HUES48 (cell line): Measurements from ENCODE around the gene FBXW7.
"Not testable (repeated sequence)": the region's sequence is repeated elsewhere in the genome, so short reads cannot be mapped to it uniquely, and the experiment has no call there.

Experiments used
- H3K27ac ChIP-seq: one replicate; pipeline ENCODE4 v1.7.0; 2013; ENCODE audit warnings: low read depth, low read length, inconsistent platforms
- H3K27me3 ChIP-seq: 2 replicates; pipeline ENCODE4 v1.6.1; 2013; ENCODE audit warnings: mild to moderate bottlenecking, low read length; ENCODE audit not compliant: control insufficient read depth, insufficient read depth
- H3K36me3 ChIP-seq: 2 replicates; pipeline ENCODE4 v1.6.1; 2013; ENCODE audit warnings: low read length; ENCODE audit not compliant: control insufficient read depth, insufficient read depth
- H3K4me1 ChIP-seq: 2 replicates; pipeline ENCODE4 v1.6.1; 2013; ENCODE audit warnings: mild to moderate bottlenecking, low read length; ENCODE audit not compliant: control insufficient read depth, insufficient read depth
- H3K4me3 ChIP-seq: 2 replicates; pipeline ENCODE4 v1.5.1; 2013; ENCODE audit warnings: mild to moderate bottlenecking, low read depth, low read length
- H3K9ac ChIP-seq: 2 replicates; pipeline ENCODE4 v1.6.1; 2013; ENCODE audit warnings: mild to moderate bottlenecking, low read depth, low read length, moderate library complexity
- H3K9me3 ChIP-seq: 2 replicates; pipeline ENCODE4 v1.6.1; 2013; ENCODE audit warnings: low read length; ENCODE audit not compliant: control insufficient read depth, insufficient read depth

Gene FBXW7

GRCh38 chr4:152544533-152544932 is 8.6 kb upstream of the FBXW7 start:
- H3K27ac ChIP-seq, H3K4me3 ChIP-seq, H3K36me3 ChIP-seq, H3K9ac ChIP-seq, H3K4me1 ChIP-seq, H3K27me3 ChIP-seq, H3K9me3 ChIP-seq: not testable (repeated sequence)

GRCh38 chr4:152540941-152541340 is 5.0 kb upstream of the FBXW7 start:
- Histone ChIP-seq H3K4me3 (no peak overlapping the region), H3K4me1 (peaks cover 10% of the 10 kb centered on the region), H3K27ac (no peak overlapping the region), H3K9ac (no peak overlapping the region), H3K9me3 (peaks cover 3% of the 10 kb centered on the region; the same call in 1 of the 2 replicates), H3K27me3 (no peaks in the 10 kb centered on the region), H3K36me3 (peaks cover 16% of the 10 kb centered on the region)

- no peak overlapping the region for H3K9ac ChIP-seq
- H3K4me3 ChIP-seq = no peak overlapping the region
- H3K27me3 ChIP-seq = no peaks in the 10 kb centered on the region
- peaks cover 3% of the 10 kb centered on the region; the same call in 1 of the 2 replicates for H3K9me3 ChIP-seq
- H3K27ac ChIP-seq = no peak overlapping the region
- peaks cover 16% of the 10 kb centered on the region for H3K36me3 ChIP-seq
- peaks cover 10% of the 10 kb centered on the region for H3K4me1 ChIP-seq
Measured at GRCh38 chr4:152540293-152540674, 4.4 kb upstream of the FBXW7 start.

- peaks cover 3% of the 10 kb centered on the region; the same call in 1 of the 2 replicates for H3K9me3 ChIP-seq
- no peak overlapping the region for H3K9ac ChIP-seq
- H3K4me3 ChIP-seq = no peak overlapping the region
- no peak overlapping the region for H3K27ac ChIP-seq
- H3K27me3 ChIP-seq = no peaks in the 10 kb centered on the region
- H3K36me3 ChIP-seq = peaks cover 16% of the 10 kb centered on the region
- peaks cover 10% of the 10 kb centered on the region for H3K4me1 ChIP-seq
Measured at GRCh38 chr4:152539556-152540292, 3.8 kb upstream of the FBXW7 start.

DNA sequence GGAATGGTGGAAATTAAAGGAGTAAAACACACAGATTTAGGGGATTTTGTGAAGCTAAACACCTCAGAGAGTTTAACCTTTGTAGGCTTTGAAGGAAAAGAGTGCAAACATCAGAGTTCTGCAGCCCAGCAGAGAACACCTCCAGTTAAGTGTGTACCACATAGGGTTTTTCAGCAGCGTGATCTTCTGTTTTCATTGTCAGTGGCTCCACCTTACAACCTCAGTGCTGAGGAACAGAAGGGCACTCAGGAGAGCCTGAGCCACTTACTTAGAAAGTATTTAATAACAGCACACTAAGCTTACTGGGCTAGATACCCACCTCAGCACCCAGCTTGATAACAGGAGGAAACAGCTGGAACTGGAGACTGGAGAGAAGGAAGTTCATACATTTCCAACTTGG is 2.0 kb upstream of the FBXW7 start:
- no peak overlapping the region for H3K27ac ChIP-seq
- no peak overlapping the region for H3K9ac ChIP-seq
- no peak overlapping the region for H3K4me3 ChIP-seq
- no peaks in the 10 kb centered on the region; the same call in 1 of the 2 replicates for H3K27me3 ChIP-seq
- peaks cover 3% of the 10 kb centered on the region; the same call in 1 of the 2 replicates for H3K9me3 ChIP-seq
- H3K4me1 ChIP-seq = peaks cover 20% of the 10 kb centered on the region
- H3K36me3 ChIP-seq = peaks cover 16% of the 10 kb centered on the region

GRCh38 chr4:152536545-152537182 is 772 bp upstream of the FBXW7 start:
- Histone ChIP-seq H3K9ac (peak overlapping the region; percentile 85), H3K4me3 (peak overlapping the region; percentile 81), H3K9me3 (peaks cover 3% of the 10 kb centered on the region; the same call in 1 of the 2 replicates), H3K27ac (peak overlapping the region; percentile 92), H3K27me3 (no peaks in the 10 kb centered on the region; the same call in 1 of the 2 replicates), H3K4me1 (peaks cover 20% of the 10 kb centered on the region), H3K36me3 (peaks cover 16% of the 10 kb centered on the region)

DNA sequence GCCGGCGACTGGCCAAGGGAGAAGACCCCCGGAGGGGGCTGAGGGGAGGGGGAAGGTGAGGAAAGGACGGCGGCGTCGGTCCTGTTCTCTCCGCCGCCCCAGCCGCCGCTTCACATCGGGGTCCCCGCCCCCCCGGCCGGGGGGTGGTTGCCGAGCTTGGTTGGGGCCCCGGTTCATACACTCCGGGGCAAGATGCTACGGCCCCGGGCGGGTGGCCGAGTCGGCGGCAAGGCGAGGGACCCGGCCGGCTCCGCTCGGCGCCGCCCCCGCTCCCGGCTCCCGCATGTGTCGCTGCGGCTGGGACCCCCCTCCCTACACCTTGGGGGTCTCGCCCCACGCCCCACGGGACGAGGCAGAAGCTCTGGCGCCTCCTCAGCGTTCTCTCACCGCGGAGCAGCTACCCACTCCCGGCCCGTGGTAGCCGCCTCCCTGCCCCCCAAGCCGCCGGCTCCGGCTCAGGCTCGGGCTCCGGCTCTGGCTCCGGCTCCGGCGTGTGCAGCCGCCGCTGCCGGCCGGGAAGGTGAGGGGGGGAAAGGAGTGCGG is 461 bp downstream of the FBXW7 start:
- Histone ChIP-seq H3K9me3 (peaks cover 3% of the 10 kb centered on the region; the same call in 1 of the 2 replicates), H3K27ac (peak overlapping the region; percentile 82), H3K36me3 (peaks cover 16% of the 10 kb centered on the region), H3K4me3 (peak overlapping the region; percentile 81), H3K27me3 (no peaks in the 10 kb centered on the region; the same call in 1 of the 2 replicates), H3K4me1 (peaks cover 20% of the 10 kb centered on the region), H3K9ac (peak overlapping the region; percentile 66; the same call in 1 of the 2 replicates)

- H3K4me3 ChIP-seq = peak overlapping the region; percentile 81
- no peak overlapping the region for H3K27ac ChIP-seq
- H3K4me1 ChIP-seq = peaks cover 20% of the 10 kb centered on the region
- no peaks in the 10 kb centered on the region; the same call in 1 of the 2 replicates for H3K27me3 ChIP-seq
- peaks cover 12% of the 10 kb centered on the region for H3K36me3 ChIP-seq
- H3K9ac ChIP-seq = no peak overlapping the region
- H3K9me3 ChIP-seq = peaks cover 1% of the 10 kb centered on the region; the same call in 1 of the 2 replicates
Measured at GRCh38 chr4:152534541-152535359, 1.1 kb downstream of the FBXW7 start.

DNA sequence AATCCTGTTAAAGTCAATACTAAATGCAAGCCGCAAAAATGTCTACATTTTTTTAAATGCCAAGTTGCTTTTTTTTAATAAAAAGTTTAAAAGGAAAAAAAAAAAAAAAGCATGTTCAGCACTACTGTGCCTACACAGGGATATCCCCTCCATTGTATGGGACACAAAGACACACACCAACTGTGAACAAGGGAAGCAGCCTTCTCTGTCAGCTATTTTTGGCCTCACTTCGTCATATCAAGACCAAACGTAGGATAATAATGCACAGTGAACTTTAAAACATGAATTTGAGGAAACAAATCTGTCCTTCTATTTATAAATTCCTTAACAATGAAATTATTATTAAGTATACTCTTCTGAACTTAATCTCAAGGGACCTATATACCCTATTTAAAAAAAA is 4.4 kb downstream of the FBXW7 start:
- no peak overlapping the region for H3K9ac ChIP-seq
- H3K27me3 ChIP-seq = no peaks in the 10 kb centered on the region; the same call in 1 of the 2 replicates
- peaks cover 9% of the 10 kb centered on the region for H3K4me1 ChIP-seq
- no peaks in the 10 kb centered on the region for H3K36me3 ChIP-seq
- H3K4me3 ChIP-seq = no peak overlapping the region
- H3K9me3 ChIP-seq = no peaks in the 10 kb centered on the region
- H3K27ac ChIP-seq = no peak overlapping the region

- Histone ChIP-seq H3K4me3 (no peak overlapping the region), H3K27ac (no peak overlapping the region), H3K36me3 (no peaks in the 10 kb centered on the region), H3K4me1 (peaks cover 9% of the 10 kb centered on the region), H3K9me3 (no peaks in the 10 kb centered on the region), H3K27me3 (no peaks in the 10 kb centered on the region; the same call in 1 of the 2 replicates), H3K9ac (no peak overlapping the region)
Measured at GRCh38 chr4:152530600-152530999, 5.3 kb downstream of the FBXW7 start.
